Measurements from ENCODE around the gene ABLIM1. TPM values are rescaled to one million over a fixed set of nuclear protein-coding genes. Genes with fewer than 3 reads are reported as not detected.

The ABLIM1 gene
- total and polyA plus RNA-seq, 2 of the 4 experiments (the other 2 are of a cell fraction) = 7.7 to 9.9 TPM

GRCh38 chr10:114604357-114605130, 53.5 kb downstream of the ABLIM1 start:
- intact Hi-C loops (cut with micrococcal nuclease) = no loop called here

More at GRCh38 chr10:114604357-114605130, 53.5 kb downstream of the ABLIM1 start:
- TF ChIP-seq CEBPB (IDR thresholded peaks at IDR 0.05; ENCODE audit: low read depth, low read length) = no peak
- TF ChIP-seq POLR2A (IDR thresholded peaks at IDR 0.05; ENCODE audit: low read depth, low read length) = no peak
- TF ChIP-seq NFE2L2 (IDR thresholded peaks at IDR 0.05; ENCODE audit: low read depth, low read length) = no peak
- TF ChIP-seq MAFK (IDR thresholded peaks at IDR 0.05; ENCODE audit: low read depth, low read length) = no peak
- Histone ChIP-seq H2AK9ac (replicated peaks; ENCODE audit: low read depth, low read length, poor library complexity) (no peak overlapping the region), H3K14ac (replicated peaks; ENCODE audit: low read depth, low read length) (no peak overlapping the region), H3K4ac (ENCODE audit: low read depth, low read length) (no peak overlapping the region), H3K27me3 (ENCODE audit: control insufficient read depth, insufficient read depth, low read length) (no peaks in the 10 kb centered on the region; the same call in none of the 2 replicates), H3K36me3 (ENCODE audit: control insufficient read depth, insufficient read depth, low read length) (no peaks in the 10 kb centered on the region), H4K8ac (ENCODE audit: low read depth in 2 of 2, low read length in 2 of 2) (no peak overlapping the region), H3K27ac (ENCODE audit: insufficient read depth, low read length) (no peak overlapping the region), H2BK5ac (ENCODE audit: low read depth, low read length, poor library complexity, severe bottlenecking) (no peak overlapping the region), H3K56ac (ENCODE audit: extremely low read depth, insufficient read depth, low read length) (no peak overlapping the region), H2AK5ac (ENCODE audit: low read depth, low read length) (no peak overlapping the region), H4K20me1 (ENCODE audit: insufficient read depth, low read length) (no peaks in the 10 kb centered on the region), H3K4me3 (ENCODE audit: insufficient read depth, low read depth, low read length) (no peak overlapping the region), H3K9ac (ENCODE audit: low read depth, low read length) (no peak overlapping the region), H2AFZ (replicated peaks; ENCODE audit: low read length, poor library complexity) (no peak overlapping the region), H4K5ac (ENCODE audit: low read depth, low read length) (no peak overlapping the region), H3K23ac (ENCODE audit: low read depth, low read length) (no peak overlapping the region), H4K91ac (ENCODE audit: insufficient read depth, low read depth, low read length) (no peak overlapping the region), H2BK15ac (ENCODE audit: low read depth, low read length) (no peak overlapping the region), H3K79me1 (ENCODE audit: low read depth in 1 of 2, low read length in 2 of 2) (no peaks in the 10 kb centered on the region; a peak in 1 of 4 replicates), H3K9me1 (ENCODE audit: insufficient read depth, low read length) (no peaks in the 10 kb centered on the region), H2BK120ac (ENCODE audit: low read depth, low read length) (no peak overlapping the region), H3K4me1 (ENCODE audit: control insufficient read depth, insufficient read depth, low read length) (no peaks in the 10 kb centered on the region), H3K9me3 (ENCODE audit: control insufficient read depth, insufficient read depth, low read length) (no peaks in the 10 kb centered on the region), H3K4me2 (ENCODE audit: low read depth, low read length) (no peak overlapping the region), H2BK20ac (ENCODE audit: low read depth, low read length) (no peak overlapping the region), H3K18ac (ENCODE audit: low read depth, low read length) (no peak overlapping the region)
- dilution Hi-C loops (cut with HindIII; ENCODE audit: low sequenced_read_pairs, unreplicated experiment) = no loop called here
- no CpG with 5 or more reads among the region's 5 CpGs for WGBS, 2 experiments (ENCODE audit: extremely low coverage in 2 of 2, insufficient read length in 1 of 2)
- BruUV-seq (replicated peaks) = no TSS peak
- ATAC-seq (ENCODE audit: low read depth) (no peak), DNase-seq (no peak)
- in situ Hi-C loops (cut with MboI; ENCODE audit: low sequenced_read_pairs) = no loop called here
- ChIA-PET CTCF (no interaction called here), POLR2A (ENCODE audit: unreplicated experiment) (no interaction called here)

Measured in IMR-90 (cell line).